GM06990 (cell line): ENCODE results near the gene COX11.

ENCODE experiments used
- DNase-seq: peaks from one replicate; pipeline ENCODE4 v3.0.0-alpha.2; 2011; ENCODE audit not compliant: insufficient read length; ENCODE audit errors: extremely low read depth
- H3K27me3 ChIP-seq: replicated peaks from 2 replicates; pipeline ENCODE4 v1.6.0; 2011; ENCODE audit warnings: low read length; ENCODE audit not compliant: control insufficient read depth, insufficient read depth
- H3K36me3 ChIP-seq: 2 replicates; pipeline ENCODE4 v1.5.1; 2011; ENCODE audit warnings: low read length; ENCODE audit not compliant: control insufficient read depth, insufficient read depth
- H3K4me3 ChIP-seq: replicated peaks from 2 replicates; pipeline ENCODE4 v1.5.1; 2011; ENCODE audit warnings: low read depth, mild to moderate bottlenecking, control low read depth, low read length
- TF ChIP-seq, protein P1 (sequence below): IDR thresholded peaks from 2 replicates; pipeline ENCODE4 v1.5.1; 2011; ENCODE audit warnings: low read length, control low read depth, mild to moderate bottlenecking, inconsistent platforms; ENCODE audit not compliant: insufficient read depth, poor library complexity, severe bottlenecking

The COX11 gene

DNA sequence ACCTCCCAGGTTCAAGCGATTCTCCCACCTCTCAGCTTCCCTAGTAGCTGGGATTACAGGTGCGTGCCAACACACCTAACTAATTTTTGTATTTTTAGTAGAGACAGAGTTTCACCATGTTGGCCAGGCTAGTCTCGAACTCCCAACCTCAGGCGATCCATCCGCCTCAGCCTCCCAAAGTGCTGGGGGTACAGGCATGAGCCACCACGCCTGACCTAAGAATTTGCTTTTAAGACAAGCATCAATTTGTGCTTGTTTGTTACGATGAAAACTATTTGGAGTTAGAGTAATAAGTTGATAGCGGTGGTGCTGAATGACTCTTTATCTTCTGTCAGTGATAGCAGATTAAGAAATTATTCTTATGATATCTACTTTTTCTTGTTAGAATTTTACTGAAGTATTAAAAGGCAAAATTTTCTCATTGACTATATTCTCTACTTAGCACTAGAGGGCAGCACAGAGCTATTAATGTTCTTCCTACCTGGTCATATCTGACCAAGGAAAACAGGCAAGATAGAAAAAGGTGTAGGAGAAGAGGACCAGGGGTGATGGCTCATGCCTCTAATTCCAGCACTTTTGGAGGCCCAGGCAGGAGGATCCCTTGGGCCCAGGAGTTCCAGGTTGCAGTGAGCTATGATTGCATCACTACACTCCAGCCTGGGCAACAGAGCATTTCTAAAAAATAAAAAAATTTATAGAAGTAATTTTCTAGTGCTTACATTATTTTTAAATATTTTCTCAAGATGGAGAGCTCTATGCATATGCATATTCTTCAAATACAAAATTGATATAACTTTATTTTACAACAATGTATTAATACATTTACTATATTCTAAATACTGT is 24.6 kb upstream of the COX11 start:
- H3K4me3 ChIP-seq: no peak overlapping the region
- TF ChIP-seq, protein P1, sequence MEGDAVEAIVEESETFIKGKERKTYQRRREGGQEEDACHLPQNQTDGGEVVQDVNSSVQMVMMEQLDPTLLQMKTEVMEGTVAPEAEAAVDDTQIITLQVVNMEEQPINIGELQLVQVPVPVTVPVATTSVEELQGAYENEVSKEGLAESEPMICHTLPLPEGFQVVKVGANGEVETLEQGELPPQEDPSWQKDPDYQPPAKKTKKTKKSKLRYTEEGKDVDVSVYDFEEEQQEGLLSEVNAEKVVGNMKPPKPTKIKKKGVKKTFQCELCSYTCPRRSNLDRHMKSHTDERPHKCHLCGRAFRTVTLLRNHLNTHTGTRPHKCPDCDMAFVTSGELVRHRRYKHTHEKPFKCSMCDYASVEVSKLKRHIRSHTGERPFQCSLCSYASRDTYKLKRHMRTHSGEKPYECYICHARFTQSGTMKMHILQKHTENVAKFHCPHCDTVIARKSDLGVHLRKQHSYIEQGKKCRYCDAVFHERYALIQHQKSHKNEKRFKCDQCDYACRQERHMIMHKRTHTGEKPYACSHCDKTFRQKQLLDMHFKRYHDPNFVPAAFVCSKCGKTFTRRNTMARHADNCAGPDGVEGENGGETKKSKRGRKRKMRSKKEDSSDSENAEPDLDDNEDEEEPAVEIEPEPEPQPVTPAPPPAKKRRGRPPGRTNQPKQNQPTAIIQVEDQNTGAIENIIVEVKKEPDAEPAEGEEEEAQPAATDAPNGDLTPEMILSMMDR: peak; percentile 42
- H3K36me3 ChIP-seq: no peaks in the 10 kb centered on the region
- no peak for DNase-seq
- no peaks in the 10 kb centered on the region for H3K27me3 ChIP-seq

DNA sequence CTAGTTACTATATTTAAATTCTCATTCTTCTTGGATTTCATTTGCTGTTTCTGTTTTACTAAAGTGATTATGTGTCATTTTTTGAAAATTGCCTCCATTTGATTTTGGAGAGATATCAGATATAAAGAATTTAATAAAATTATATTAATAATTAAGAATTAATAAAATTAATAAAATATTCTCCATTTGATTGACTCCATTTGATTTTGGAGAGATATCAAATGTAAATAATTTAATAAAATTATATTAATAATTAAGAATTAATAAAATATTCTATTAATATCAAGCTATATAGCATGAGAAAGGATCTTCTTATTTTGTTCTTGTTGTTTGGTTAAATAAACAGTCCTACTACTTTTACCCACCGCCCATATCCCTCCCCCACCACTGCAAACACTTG is 23.1 kb upstream of the COX11 start:
- Histone ChIP-seq H3K36me3 (no peaks in the 10 kb centered on the region), H3K27me3 (no peaks in the 10 kb centered on the region), H3K4me3 (no peak overlapping the region)
- TF ChIP-seq, protein P1: no peak
- no peak for DNase-seq

DNA sequence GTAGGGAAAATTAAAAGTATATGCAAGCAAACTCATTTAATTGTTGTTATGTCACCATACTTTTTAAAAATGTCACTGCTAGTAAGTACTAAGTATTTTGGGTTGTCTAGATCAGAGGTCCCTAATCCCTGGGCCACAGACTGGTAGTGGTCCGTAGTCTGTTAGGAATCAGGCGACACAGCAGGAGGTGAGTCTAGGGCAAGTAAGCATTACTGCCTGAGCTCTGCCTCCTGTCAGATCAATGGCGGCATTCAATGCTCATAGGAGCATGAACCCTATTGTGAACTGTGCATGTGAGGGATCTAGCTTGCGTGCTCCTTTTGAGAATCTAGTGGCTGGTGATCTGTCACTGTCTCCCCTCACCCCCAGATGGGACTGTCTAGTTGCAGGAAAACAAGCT is 21.7 kb upstream of the COX11 start:
- TF ChIP-seq, protein P1: no peak

DNA sequence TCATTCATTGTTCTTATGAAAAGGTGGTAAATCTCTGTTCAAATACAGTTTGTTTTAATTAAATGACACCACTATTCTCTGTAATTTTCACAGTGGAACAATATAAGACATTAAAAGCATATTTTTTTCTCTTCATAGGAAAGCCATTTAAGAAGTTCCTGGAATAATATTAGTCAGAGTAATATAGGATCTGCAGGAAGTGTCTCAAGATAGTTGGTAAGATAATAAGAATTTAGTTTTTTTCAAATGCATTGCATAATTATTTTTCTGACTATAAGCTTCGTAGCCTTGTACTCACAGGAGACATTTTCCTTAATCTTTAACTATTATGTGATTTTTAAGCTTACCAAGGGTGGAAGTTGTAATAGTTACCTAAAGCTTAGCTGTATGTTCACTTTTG is 17.0 kb upstream of the COX11 start:
- Histone ChIP-seq H3K27me3 (no peaks in the 10 kb centered on the region), H3K4me3 (no peak overlapping the region), H3K36me3 (no peaks in the 10 kb centered on the region)
- no peak for DNase-seq
- TF ChIP-seq, protein P1: no peak

More for the DNA sequence above, 21.7 kb upstream of the COX11 start:
- no peaks in the 10 kb centered on the region for H3K36me3 ChIP-seq
- H3K27me3 ChIP-seq: no peaks in the 10 kb centered on the region
- no peak overlapping the region for H3K4me3 ChIP-seq
- no peak for DNase-seq

DNA sequence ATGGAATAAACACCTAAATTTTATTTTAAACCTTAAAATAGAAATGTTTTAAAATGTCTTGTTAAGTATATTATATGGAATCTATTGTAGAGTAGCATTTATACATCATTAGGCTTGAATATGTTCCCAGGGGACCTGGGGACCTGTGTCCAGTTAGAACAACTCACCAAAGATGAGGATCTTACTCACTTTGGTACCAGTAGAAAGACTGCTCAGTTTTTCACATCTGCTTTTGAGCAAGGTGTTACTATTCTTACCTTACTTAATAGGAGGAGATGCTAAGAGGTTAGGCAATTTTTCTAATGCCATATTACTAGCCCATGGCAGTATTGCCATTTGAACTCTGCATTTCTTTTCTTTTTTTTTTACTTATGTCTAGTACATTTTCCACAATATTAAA is 14.8 kb upstream of the COX11 start:
- no peak for DNase-seq
- TF ChIP-seq, protein P1: no peak
- H3K4me3 ChIP-seq: no peak overlapping the region
- H3K27me3 ChIP-seq: no peaks in the 10 kb centered on the region
- H3K36me3 ChIP-seq: no peaks in the 10 kb centered on the region
